Liver (tissue), 9 donors: ENCODE measurements around the gene PTGS2. TPM values are rescaled to one million over a fixed set of nuclear protein-coding genes. Genes with fewer than 3 reads are reported as not detected.

Experiments used
- DNase-seq: peaks from one replicate; pipeline ENCODE4 v3.0.0-alpha.2; 2017; ENCODE audit warnings: low spot score
- H3K27ac ChIP-seq, 2 donors: one replicate each; pipeline ENCODE4 v1.7.0; 2013; ENCODE audit warnings: inconsistent platforms in 2 of 2, low read length in 2 of 2, control low read depth in 1 of 2, low read depth in 1 of 2, mild to moderate bottlenecking in 1 of 2
- H3K27me3 ChIP-seq, 4 donors: one replicate each; pipeline versions ENCODE4 v1.6.1 to v1.7.0; 2013; ENCODE audit warnings: low read length in 3 of 4, inconsistent platforms in 1 of 4, mild to moderate bottlenecking in 1 of 4, moderate library complexity in 1 of 4; ENCODE audit not compliant: control insufficient read depth in 4 of 4, insufficient read depth in 4 of 4
- H3K36me3 ChIP-seq, 4 donors: one replicate each; pipeline versions ENCODE4 v1.6.1 to v1.7.0; 2013; ENCODE audit warnings: low read length in 3 of 4, mild to moderate bottlenecking in 3 of 4, low read depth in 1 of 4, moderate library complexity in 1 of 4; ENCODE audit not compliant: control insufficient read depth in 4 of 4, insufficient read depth in 3 of 4
- H3K4me1 ChIP-seq, 4 donors: one replicate each; pipeline versions ENCODE4 v1.6.1 to v1.7.0; 2013; ENCODE audit warnings: low read length in 3 of 4, mild to moderate bottlenecking in 3 of 4, moderate library complexity in 1 of 4; ENCODE audit not compliant: control insufficient read depth in 4 of 4, insufficient read depth in 4 of 4
- H3K4me3 ChIP-seq, 3 donors: one replicate each; pipeline versions ENCODE4 v1.6.1 to v1.7.0; 2013; ENCODE audit warnings: low read length in 3 of 3, control low read depth in 1 of 3, low read depth in 1 of 3, mild to moderate bottlenecking in 1 of 3
- H3K9ac ChIP-seq, 2 donors: one replicate each; pipeline ENCODE4 v1.7.0; 2013; ENCODE audit warnings: low read length in 2 of 2, mild to moderate bottlenecking in 2 of 2, moderate library complexity in 2 of 2, control low read depth in 1 of 2, low read depth in 1 of 2
- H3K9me3 ChIP-seq, 4 donors: one replicate each; pipeline versions ENCODE4 v1.6.1 to v1.7.0; 2013; ENCODE audit warnings: low read length in 3 of 4; ENCODE audit not compliant: control insufficient read depth in 4 of 4
- EGR1 ChIP-seq, 2 donors: IDR thresholded peaks; 2 replicates each; pipeline ENCODE4 v1.6.1; 2016 to 2018; ENCODE audit warnings: antibody characterized with exemption in 2 of 2, low read depth in 2 of 2
- FOXA1 ChIP-seq: IDR thresholded peaks from 2 replicates; pipeline ENCODE4 v1.6.1; 2016; ENCODE audit warnings: antibody characterized with exemption
- FOXA2 ChIP-seq: IDR thresholded peaks from 2 replicates; pipeline ENCODE4 v1.6.1; 2016; ENCODE audit warnings: antibody characterized with exemption
- GABPA ChIP-seq, 2 donors: IDR thresholded peaks in 1 of 2; conservative IDR thresholded peaks in 1 of 2; 2 replicates each; pipeline ENCODE4 v1.6.1; 2016; ENCODE audit warnings: antibody characterized with exemption in 2 of 2, mild to moderate bottlenecking in 1 of 2, moderate library complexity in 1 of 2
- HNF4A ChIP-seq, 2 donors: conservative IDR thresholded peaks; 2 replicates each; pipeline ENCODE4 v1.6.1; 2016; ENCODE audit warnings: antibody characterized with exemption in 2 of 2, mild to moderate bottlenecking in 2 of 2
- HNF4G ChIP-seq: IDR thresholded peaks from 2 replicates; pipeline ENCODE4 v1.6.1; 2016; ENCODE audit warnings: antibody characterized with exemption
- JUND ChIP-seq, 2 donors: IDR thresholded peaks; 2 replicates each; pipeline ENCODE4 v1.6.1; 2016; ENCODE audit warnings: antibody characterized with exemption in 2 of 2
- NR2F2 ChIP-seq: IDR thresholded peaks from 2 replicates; pipeline ENCODE4 v1.6.1; 2016; ENCODE audit warnings: antibody characterized with exemption
- RAD21 ChIP-seq, 2 donors: IDR thresholded peaks; 2 replicates each; pipeline ENCODE4 v1.6.1; 2016; ENCODE audit warnings: antibody characterized with exemption in 2 of 2, mild to moderate bottlenecking in 2 of 2
- RXRA ChIP-seq, 2 donors: IDR thresholded peaks; 2 replicates each; pipeline ENCODE4 v1.6.1; 2017 to 2018; ENCODE audit warnings: antibody characterized with exemption in 2 of 2, mild to moderate bottlenecking in 1 of 2
- SP1 ChIP-seq: IDR thresholded peaks from 2 replicates; pipeline ENCODE4 v1.6.1; 2018; ENCODE audit warnings: antibody characterized with exemption, mild to moderate bottlenecking
- TAF1 ChIP-seq: conservative IDR thresholded peaks from 2 replicates; pipeline ENCODE4 v1.6.1; 2016; ENCODE audit warnings: antibody characterized with exemption, mild to moderate bottlenecking
- YY1 ChIP-seq: IDR thresholded peaks from 2 replicates; pipeline ENCODE4 v1.6.1; 2016; ENCODE audit warnings: antibody characterized with exemption, mild to moderate bottlenecking
- WGBS: extraction: QIAGEN DNeasy Blood & Tissue Kit; methylation state at CpG from one replicate; pipeline ENCODE4 v1.1.7; 2013; 5-methylcytosine and 5-hydroxymethylcytosine counted together
- polyA plus RNA-seq, 2 donors: library from polyadenylated mRNA; stranded (reverse) in 1 of 2; unstranded in 1 of 2; fragments of 200-250 nt in 1 of 2; fragments of >200 nt in 1 of 2; fragmentation: Nextera tagmentation in 1 of 2; extraction: Ambion mirVana in 1 of 2; gene quantifications; one replicate each; pipeline versions ENCODE4 v1.2.1 to v1.2.3, GENCODE V29; 2013 to 2015
- total RNA-seq, 2 donors: library from RNA; depleted of rRNA; stranded (reverse); fragments of >200 nt; gene quantifications; one replicate each; pipeline ENCODE4 v1.2.3, GENCODE V29; 2014
- TF ChIP-seq, protein P1 (sequence below): IDR thresholded peaks from 2 replicates; pipeline ENCODE4 v1.6.1; 2016; ENCODE audit warnings: antibody characterized with exemption
- TF ChIP-seq, protein P2 (sequence below): IDR thresholded peaks from 2 replicates; pipeline ENCODE4 v1.6.1; 2016; ENCODE audit warnings: antibody characterized with exemption, mild to moderate bottlenecking
- TF ChIP-seq, protein P3 (sequence below): IDR thresholded peaks from 2 replicates; pipeline ENCODE4 v1.6.1; 2016; ENCODE audit warnings: antibody characterized with exemption
- TF ChIP-seq, protein P4 (sequence below): fragments of 150-350 bp; IDR thresholded peaks from 2 replicates; pipeline ENCODE4 v1.5.1; 2017; ENCODE audit warnings: improper control_type of control experiment, low read depth, low read length; ENCODE audit not compliant: missing input control
- TF ChIP-seq, protein P5 (sequence below): IDR thresholded peaks from 2 replicates; pipeline ENCODE4 v1.6.1; 2016; ENCODE audit warnings: antibody characterized with exemption
- donor health status: healthy.
- donor health status: healthy.
- donor health status: healthy.
- donor health status: healthy.
- donor health status: healthy.

PTGS2 gene
- total and polyA plus RNA-seq, 4 donors = 0.11 to 0.33 (median 0.29) TPM

DNA sequence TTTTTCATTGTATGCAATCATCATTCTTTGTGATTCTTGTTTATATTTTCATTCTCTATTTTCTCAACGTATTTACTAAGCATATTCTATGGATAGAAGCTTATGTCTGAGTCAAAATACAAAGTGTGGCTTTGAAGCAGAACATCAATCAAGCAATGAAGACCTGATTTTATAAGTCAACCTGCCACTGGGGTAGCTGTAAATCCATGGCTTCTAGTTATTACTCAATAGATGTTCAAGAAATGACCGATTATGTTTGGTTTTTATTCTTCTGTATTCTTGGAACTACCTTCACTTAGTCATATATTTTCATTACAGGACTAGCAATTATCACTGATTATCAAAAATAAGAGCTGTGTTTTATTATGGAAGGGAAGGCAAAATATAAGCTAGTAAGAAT lies 20.5 kb upstream of the PTGS2 start (continued):
- TF ChIP-seq EGR1 (IDR thresholded peaks at IDR 0.05; ENCODE audit: low read depth in 2 of 2) (no peak), FOXA1 (no peak), TAF1 (no peak), JUND (IDR thresholded peaks at IDR 0.05) (no peak)

DNA sequence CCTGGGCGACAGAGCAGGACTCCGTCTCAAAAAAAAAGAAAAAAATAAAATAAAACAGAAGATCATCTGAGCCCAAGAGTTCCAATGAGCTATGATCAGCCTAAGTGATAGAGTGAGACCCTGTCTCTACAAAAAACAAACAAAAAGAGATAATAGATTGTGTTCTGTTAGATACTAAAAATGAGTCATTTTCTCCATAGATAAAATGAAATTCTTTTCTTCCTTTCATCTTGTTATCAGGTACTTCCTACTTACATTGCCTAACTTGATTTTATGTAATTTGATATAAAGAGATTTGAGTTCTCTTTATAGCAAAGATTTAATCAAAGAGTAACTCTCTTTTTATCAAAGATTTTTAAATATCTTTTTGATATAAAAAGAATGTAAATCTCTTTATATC lies 19.3 kb upstream of the PTGS2 start:
- H3K27me3 ChIP-seq = peaks cover 0 to 5% (median 0%) of the 10 kb centered on the region in 4 donors
- no peak overlapping the region for H3K4me3 ChIP-seq
- H3K9ac ChIP-seq = no peak overlapping the region
- TF ChIP-seq JUND (IDR thresholded peaks at IDR 0.05) = no peak
- TF ChIP-seq EGR1 (IDR thresholded peaks at IDR 0.05; ENCODE audit: low read depth in 2 of 2) = no peak
- TF ChIP-seq YY1 = no peak
- TF ChIP-seq NR2F2 = no peak
- no peak for TF ChIP-seq HNF4G
- TF ChIP-seq, protein P1, sequence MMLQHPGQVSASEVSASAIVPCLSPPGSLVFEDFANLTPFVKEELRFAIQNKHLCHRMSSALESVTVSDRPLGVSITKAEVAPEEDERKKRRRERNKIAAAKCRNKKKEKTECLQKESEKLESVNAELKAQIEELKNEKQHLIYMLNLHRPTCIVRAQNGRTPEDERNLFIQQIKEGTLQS = no peak
- TF ChIP-seq GABPA (IDR thresholded peaks at IDR 0.05 in 1 of 2, conservative IDR thresholded peaks at IDR 0.05 in 1 of 2) = no peak
- TF ChIP-seq, protein P2, sequence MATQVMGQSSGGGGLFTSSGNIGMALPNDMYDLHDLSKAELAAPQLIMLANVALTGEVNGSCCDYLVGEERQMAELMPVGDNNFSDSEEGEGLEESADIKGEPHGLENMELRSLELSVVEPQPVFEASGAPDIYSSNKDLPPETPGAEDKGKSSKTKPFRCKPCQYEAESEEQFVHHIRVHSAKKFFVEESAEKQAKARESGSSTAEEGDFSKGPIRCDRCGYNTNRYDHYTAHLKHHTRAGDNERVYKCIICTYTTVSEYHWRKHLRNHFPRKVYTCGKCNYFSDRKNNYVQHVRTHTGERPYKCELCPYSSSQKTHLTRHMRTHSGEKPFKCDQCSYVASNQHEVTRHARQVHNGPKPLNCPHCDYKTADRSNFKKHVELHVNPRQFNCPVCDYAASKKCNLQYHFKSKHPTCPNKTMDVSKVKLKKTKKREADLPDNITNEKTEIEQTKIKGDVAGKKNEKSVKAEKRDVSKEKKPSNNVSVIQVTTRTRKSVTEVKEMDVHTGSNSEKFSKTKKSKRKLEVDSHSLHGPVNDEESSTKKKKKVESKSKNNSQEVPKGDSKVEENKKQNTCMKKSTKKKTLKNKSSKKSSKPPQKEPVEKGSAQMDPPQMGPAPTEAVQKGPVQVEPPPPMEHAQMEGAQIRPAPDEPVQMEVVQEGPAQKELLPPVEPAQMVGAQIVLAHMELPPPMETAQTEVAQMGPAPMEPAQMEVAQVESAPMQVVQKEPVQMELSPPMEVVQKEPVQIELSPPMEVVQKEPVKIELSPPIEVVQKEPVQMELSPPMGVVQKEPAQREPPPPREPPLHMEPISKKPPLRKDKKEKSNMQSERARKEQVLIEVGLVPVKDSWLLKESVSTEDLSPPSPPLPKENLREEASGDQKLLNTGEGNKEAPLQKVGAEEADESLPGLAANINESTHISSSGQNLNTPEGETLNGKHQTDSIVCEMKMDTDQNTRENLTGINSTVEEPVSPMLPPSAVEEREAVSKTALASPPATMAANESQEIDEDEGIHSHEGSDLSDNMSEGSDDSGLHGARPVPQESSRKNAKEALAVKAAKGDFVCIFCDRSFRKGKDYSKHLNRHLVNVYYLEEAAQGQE = no peak
- no peak for TF ChIP-seq FOXA2
- no peak for TF ChIP-seq HNF4A (conservative IDR thresholded peaks at IDR 0.05)
- TF ChIP-seq SP1 = no peak
- TF ChIP-seq, protein P3, sequence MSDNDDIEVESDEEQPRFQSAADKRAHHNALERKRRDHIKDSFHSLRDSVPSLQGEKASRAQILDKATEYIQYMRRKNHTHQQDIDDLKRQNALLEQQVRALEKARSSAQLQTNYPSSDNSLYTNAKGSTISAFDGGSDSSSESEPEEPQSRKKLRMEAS = no peak
- TF ChIP-seq, protein P4, sequence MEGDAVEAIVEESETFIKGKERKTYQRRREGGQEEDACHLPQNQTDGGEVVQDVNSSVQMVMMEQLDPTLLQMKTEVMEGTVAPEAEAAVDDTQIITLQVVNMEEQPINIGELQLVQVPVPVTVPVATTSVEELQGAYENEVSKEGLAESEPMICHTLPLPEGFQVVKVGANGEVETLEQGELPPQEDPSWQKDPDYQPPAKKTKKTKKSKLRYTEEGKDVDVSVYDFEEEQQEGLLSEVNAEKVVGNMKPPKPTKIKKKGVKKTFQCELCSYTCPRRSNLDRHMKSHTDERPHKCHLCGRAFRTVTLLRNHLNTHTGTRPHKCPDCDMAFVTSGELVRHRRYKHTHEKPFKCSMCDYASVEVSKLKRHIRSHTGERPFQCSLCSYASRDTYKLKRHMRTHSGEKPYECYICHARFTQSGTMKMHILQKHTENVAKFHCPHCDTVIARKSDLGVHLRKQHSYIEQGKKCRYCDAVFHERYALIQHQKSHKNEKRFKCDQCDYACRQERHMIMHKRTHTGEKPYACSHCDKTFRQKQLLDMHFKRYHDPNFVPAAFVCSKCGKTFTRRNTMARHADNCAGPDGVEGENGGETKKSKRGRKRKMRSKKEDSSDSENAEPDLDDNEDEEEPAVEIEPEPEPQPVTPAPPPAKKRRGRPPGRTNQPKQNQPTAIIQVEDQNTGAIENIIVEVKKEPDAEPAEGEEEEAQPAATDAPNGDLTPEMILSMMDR = no peak
- TF ChIP-seq FOXA1 = no peak
- TF ChIP-seq RAD21 (IDR thresholded peaks at IDR 0.05) = no peak
- TF ChIP-seq TAF1 = no peak
- TF ChIP-seq RXRA (IDR thresholded peaks at IDR 0.05) = no peak
- TF ChIP-seq, protein P5, sequence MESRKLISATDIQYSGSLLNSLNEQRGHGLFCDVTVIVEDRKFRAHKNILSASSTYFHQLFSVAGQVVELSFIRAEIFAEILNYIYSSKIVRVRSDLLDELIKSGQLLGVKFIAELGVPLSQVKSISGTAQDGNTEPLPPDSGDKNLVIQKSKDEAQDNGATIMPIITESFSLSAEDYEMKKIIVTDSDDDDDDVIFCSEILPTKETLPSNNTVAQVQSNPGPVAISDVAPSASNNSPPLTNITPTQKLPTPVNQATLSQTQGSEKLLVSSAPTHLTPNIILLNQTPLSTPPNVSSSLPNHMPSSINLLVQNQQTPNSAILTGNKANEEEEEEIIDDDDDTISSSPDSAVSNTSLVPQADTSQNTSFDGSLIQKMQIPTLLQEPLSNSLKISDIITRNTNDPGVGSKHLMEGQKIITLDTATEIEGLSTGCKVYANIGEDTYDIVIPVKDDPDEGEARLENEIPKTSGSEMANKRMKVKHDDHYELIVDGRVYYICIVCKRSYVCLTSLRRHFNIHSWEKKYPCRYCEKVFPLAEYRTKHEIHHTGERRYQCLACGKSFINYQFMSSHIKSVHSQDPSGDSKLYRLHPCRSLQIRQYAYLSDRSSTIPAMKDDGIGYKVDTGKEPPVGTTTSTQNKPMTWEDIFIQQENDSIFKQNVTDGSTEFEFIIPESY = no peak
- WGBS = 88% methylated on average over 2 of the region's 2 CpGs
- H3K27ac ChIP-seq = no peak overlapping the region
- no peaks in the 10 kb centered on the region for H3K36me3 ChIP-seq
- H3K9me3 ChIP-seq = no peaks in the 10 kb centered on the region
- H3K4me1 ChIP-seq = no peaks in the 10 kb centered on the region
- no peak for DNase-seq
